K562 (cell line): Measurements from ENCODE around the gene TMEM131. TPM values are rescaled to one million over a fixed set of nuclear protein-coding genes. Genes with fewer than 3 reads are reported as not detected.

Experiments
- ATAC-seq: fragments of 200-7000 bp; cut with Tn5 transposase; 3 replicates; pipeline ENCODE4 v1.9.1; 2020; ENCODE audit warnings: moderate library complexity
- BruUV-seq: library from RNA; stranded (reverse); fragments of 400-500 nt; replicated peaks from 2 replicates; lab custom pipeline; 2021; lab: Mats Ljungman, UMichigan
- CTCF ChIA-PET: fragments of 300-600 bp; formaldehyde crosslinking; extraction: SDS; loops from one replicate; lab custom pipeline; 2021; ENCODE audit warnings: low intra/inter-chr PET ratio; lab: Yijun Ruan, JAX
- POLR2A ChIA-PET: fragments of 300-600, 350-650 bp; sonication (Branson Sonifier 250); formaldehyde crosslinking; extraction: SDS; loops from one replicate; lab custom pipeline; 2021; ENCODE audit warnings: antibody characterized with exemption, inconsistent platforms; lab: Yijun Ruan, JAX
- DNase-seq, 4 experiments: peaks; one replicate each; pipeline versions ENCODE4 v3.0.0 to v3.0.0-alpha.2; 2011 to 2018; ENCODE audit warnings: low spot score in 3 of 4, mixed read lengths in 3 of 4; ENCODE audit errors: extremely low read depth in 1 of 4
- FAIRE-seq: peaks from 2 replicates; lab custom pipeline; 2011; peaks lifted over from hg19 to GRCh38; lab: Jason Lieb, UNC
- H2AFZ ChIP-seq: 2 replicates; pipeline ENCODE4 v1.6.0; 2011; ENCODE audit warnings: low read depth, low read length, control low read depth, inconsistent platforms
- H3K27ac ChIP-seq: fragments of 200-600 bp; 3 replicates; pipeline ENCODE4 v1.8.0; 2011; ENCODE audit warnings: low read depth, mild to moderate bottlenecking, control low read depth, inconsistent platforms, low read length, moderate library complexity, mixed read lengths; ENCODE audit errors: extremely low read depth
- H3K27me3 ChIP-seq, 2 experiments: fragments of 300-600 bp in 1 of 2; 2 replicates in 1 of 2; 3 replicates in 1 of 2; pipeline versions ENCODE4 v1.6.0 to v1.8.0; 2011; ENCODE audit warnings: inconsistent platforms in 2 of 2, low read length in 2 of 2, mild to moderate bottlenecking in 1 of 2, mixed read lengths in 1 of 2, moderate library complexity in 1 of 2; ENCODE audit not compliant: control insufficient read depth in 2 of 2, insufficient read depth in 2 of 2
- H3K36me3 ChIP-seq: fragments of 300-600 bp; 3 replicates; pipeline ENCODE4 v1.8.0; 2011; ENCODE audit warnings: mild to moderate bottlenecking, low read length, inconsistent platforms; ENCODE audit not compliant: control insufficient read depth, insufficient read depth
- H3K4me1 ChIP-seq, 2 experiments: fragments of 200-600 bp in 1 of 2; replicated peaks in 1 of 2; 2 replicates in 1 of 2; 3 replicates in 1 of 2; pipeline versions ENCODE4 v1.5.1 to v1.8.0; 2011; ENCODE audit warnings: inconsistent platforms in 2 of 2, low read length in 2 of 2, mild to moderate bottlenecking in 1 of 2, mixed read lengths in 1 of 2, moderate library complexity in 1 of 2; ENCODE audit not compliant: control insufficient read depth in 2 of 2, insufficient read depth in 2 of 2
- H3K4me2 ChIP-seq: 2 replicates; pipeline ENCODE4 v1.6.1; 2011; ENCODE audit warnings: low read length, control low read depth, inconsistent platforms, mixed read lengths; ENCODE audit not compliant: insufficient read depth
- H3K4me3 ChIP-seq: fragments of 200-600 bp; sonication (generic), shearing (Covaris generic); 2 replicates; pipeline ENCODE4 v1.5.1; 2016; ENCODE audit warnings: control low read depth, inconsistent platforms
- H3K79me2 ChIP-seq: fragments of 200-600 bp; 3 replicates; pipeline ENCODE4 v1.8.0; 2011; ENCODE audit warnings: low read length, inconsistent platforms; ENCODE audit not compliant: control insufficient read depth, insufficient read depth
- H3K9ac ChIP-seq, 2 experiments: 2 replicates each; pipeline versions ENCODE4 v1.6.0 to v1.6.1; 2011; ENCODE audit warnings: low read depth in 2 of 2, low read length in 2 of 2, control low read depth in 1 of 2, inconsistent platforms in 1 of 2, mild to moderate bottlenecking in 1 of 2, mixed read lengths in 1 of 2; ENCODE audit not compliant: insufficient read depth in 1 of 2
- H3K9me1 ChIP-seq: one replicate; pipeline ENCODE4 v1.6.0; 2011; ENCODE audit warnings: inconsistent platforms, mild to moderate bottlenecking, low read length, moderate library complexity; ENCODE audit not compliant: control insufficient read depth, insufficient read depth
- H3K9me3 ChIP-seq: replicated peaks from 2 replicates; pipeline ENCODE4 v1.5.1; 2011; ENCODE audit warnings: low read depth, low read length, inconsistent platforms; ENCODE audit not compliant: control insufficient read depth, insufficient read depth
- H4K20me1 ChIP-seq: replicated peaks from 2 replicates; pipeline ENCODE4 v1.6.1; 2011; ENCODE audit warnings: low read length, inconsistent platforms, mixed read lengths; ENCODE audit not compliant: control insufficient read depth, insufficient read depth
- CEBPB ChIP-seq: fragments of 450-650 bp; IDR thresholded peaks from 2 replicates; pipeline ENCODE4 v1.6.1; 2016; ENCODE audit warnings: missing genetic modification characterization, missing compliant biosample characterization
- CEBPG ChIP-seq, 3 experiments: fragments of 200-800 bp in 1 of 3; sonication (Bioruptor generic) in 1 of 3; sonication (generic) in 1 of 3; formaldehyde crosslinking in 1 of 3; IDR thresholded peaks in 2 of 3; conservative IDR thresholded peaks in 1 of 3; 2 replicates each; pipeline versions ENCODE4 v1.6.1 to v1.8.0; 2016 to 2022; ENCODE audit warnings: missing compliant biosample characterization in 2 of 3, missing genetic modification characterization in 2 of 3, mild to moderate bottlenecking in 1 of 3, missing genetic modification reagents in 1 of 3
- CGGBP1 ChIP-seq: fragments of 250-450 bp; sonication (Bioruptor Pico); IDR thresholded peaks from 2 replicates; pipeline ENCODE4 v1.9.0; 2021; ENCODE audit warnings: mild to moderate bottlenecking
- E4F1 ChIP-seq: fragments of 250-450 bp; sonication (Bioruptor Pico); IDR thresholded peaks from 2 replicates; pipeline ENCODE4 v1.5.0; 2021; ENCODE audit warnings: mild to moderate bottlenecking, borderline replicate concordance
- RBM34 ChIP-seq: fragments of 200-400 bp; formaldehyde crosslinking; IDR thresholded peaks from 2 replicates; pipeline ENCODE4 v1.6.1; 2018; ENCODE audit warnings: low read length, borderline replicate concordance; ENCODE audit not compliant: insufficient read depth
- TFE3 ChIP-seq: fragments of 450-650 bp; formaldehyde crosslinking; IDR thresholded peaks from 2 replicates; pipeline ENCODE4 v1.4.0; 2020; ENCODE audit warnings: mild to moderate bottlenecking, mixed read lengths
- ZBTB40 ChIP-seq, 2 experiments: fragments of 450-650 bp in 1 of 2; sonication (generic) in 1 of 2; formaldehyde crosslinking in 1 of 2; IDR thresholded peaks; 2 replicates each; pipeline versions ENCODE4 v1.7.1 to v1.9.0; 2016 to 2022; ENCODE audit warnings: inconsistent platforms in 1 of 2, mild to moderate bottlenecking in 1 of 2, missing genetic modification reagents in 1 of 2
- in situ Hi-C: fragments of 300-500 bp; cut with MboI; formaldehyde crosslinking; loops from 4 replicates; pipeline ENCODE4 v1.15.0; 2018; ENCODE audit warnings: inconsistent platforms, mixed read lengths
- intact Hi-C: fragments of 100-400 bp; cut with micrococcal nuclease; formaldehyde crosslinking; loops from 2 replicates; pipeline ENCODE4 v1.14.2; 2022
- polyA plus RNA-seq, 8 experiments: library from polyadenylated mRNA; depleted of rRNA in 4 of 8; stranded (reverse) in 5 of 8; unstranded in 3 of 8; fragments of >200 nt; fragmentation: Nextera tagmentation in 2 of 8; fragmentation: Illumina TruSeq in 1 of 8; extraction: Ambion mirVana in 2 of 8; extraction: Trizol in 1 of 8; gene quantifications; 2 replicates each; pipeline versions ENCODE4 v1.2.1 to v1.2.3, GENCODE V29; 2011 to 2014; ENCODE audit warnings: inconsistent platforms in 1 of 8, missing spikeins in 1 of 8
- total RNA-seq, 7 experiments: library from RNA; depleted of rRNA in 6 of 7; stranded (reverse); fragments of >200 nt in 6 of 7; fragmentation: Illumina TruSeq in 2 of 7; extraction: Trizol in 2 of 7; gene quantifications; 2 replicates each; pipeline versions ENCODE4 v1.2.1 to v1.2.3, GENCODE V29; 2011 to 2021; ENCODE audit warnings: low replicate concordance in 1 of 7

Gene TMEM131
- total and polyA plus RNA-seq, 9 of the 15 experiments (the other 6 are each of a cell fraction or from before 2014, with no cell fraction given) = 2.5 to 21.1 (median 12.4) TPM

- in situ Hi-C loops (no loop called here), intact Hi-C loops (no loop called here)
- Histone ChIP-seq H3K27me3 (no peaks in the 10 kb centered on the region), H3K4me2 (no peak overlapping the region), H2AFZ (no peak overlapping the region), H3K4me1 (peaks cover 0 to 8% of the 10 kb centered on the region in 2 experiments; a peak in 3 of 5 replicates), H3K9me1 (no peaks in the 10 kb centered on the region), H3K27ac (no peak overlapping the region), H3K36me3 (peaks cover 8% of the 10 kb centered on the region; the same call in 2 of the 3 replicates), H3K79me2 (no peaks in the 10 kb centered on the region), H3K9me3 (no peaks in the 10 kb centered on the region), H3K4me3 (no peak overlapping the region), H3K9ac (no peak overlapping the region), H4K20me1 (no peaks in the 10 kb centered on the region)
- DNase-seq (no peak), FAIRE-seq (no peak), ATAC-seq (no peak)
- no peak for TF ChIP-seq RBM34
- no peak for TF ChIP-seq CGGBP1 (CRISPR knock-in tag)
- no peak for TF ChIP-seq TFE3 (CRISPR knock-in tag)
- peak; percentile 57; the same call in 1 of the 2 replicates for TF ChIP-seq CEBPB (tag)
- no peak for TF ChIP-seq ZBTB40 (IDR thresholded peaks at IDR 0.05)
- TF ChIP-seq ZBTB40 (CRISPR knock-in tag; IDR thresholded peaks at IDR 0.05) = no peak
- TF ChIP-seq E4F1 (CRISPR knock-in tag) = no peak
- TF ChIP-seq CEBPG (CRISPR knock-in tag; IDR thresholded peaks at IDR 0.05) = no peak
- TF ChIP-seq CEBPG (tag; conservative IDR thresholded peaks at IDR 0.05 in 1 of 2, IDR thresholded peaks at IDR 0.05 in 1 of 2) = peak; percentile 10 to 84; a peak in 2 of 4 replicates
- BruUV-seq = no TSS peak
- ChIA-PET CTCF (no interaction called here), POLR2A (no interaction called here)
Observed at GRCh38 chr2:97901862-97902261, 93.9 kb downstream of the TMEM131 start.
